K562 (cell line): ENCODE data around the gene ZNF598. TPM values are rescaled to one million over a fixed set of nuclear protein-coding genes. Genes with fewer than 3 reads are reported as not detected.
A peak's percentile ranks its signal among the peaks of the same experiment; 100 is the strongest.

Experiments used
- ATAC-seq: fragments of 200-7000 bp; cut with Tn5 transposase; 3 replicates; pipeline ENCODE4 v1.9.1; 2020; ENCODE audit warnings: moderate library complexity
- BruUV-seq: library from RNA; stranded (reverse); fragments of 400-500 nt; replicated peaks from 2 replicates; lab custom pipeline; 2021; lab: Mats Ljungman, UMichigan
- CTCF ChIA-PET: fragments of 300-600 bp; formaldehyde crosslinking; extraction: SDS; loops from one replicate; lab custom pipeline; 2021; ENCODE audit warnings: low intra/inter-chr PET ratio; lab: Yijun Ruan, JAX
- POLR2A ChIA-PET: fragments of 300-600, 350-650 bp; sonication (Branson Sonifier 250); formaldehyde crosslinking; extraction: SDS; loops from one replicate; lab custom pipeline; 2021; ENCODE audit warnings: antibody characterized with exemption, inconsistent platforms; lab: Yijun Ruan, JAX
- DNase-seq, 4 experiments: peaks; one replicate each; pipeline versions ENCODE4 v3.0.0 to v3.0.0-alpha.2; 2011 to 2018; ENCODE audit warnings: low spot score in 3 of 4, mixed read lengths in 3 of 4; ENCODE audit errors: extremely low read depth in 1 of 4
- FAIRE-seq: peaks from 2 replicates; lab custom pipeline; 2011; peaks lifted over from hg19 to GRCh38; lab: Jason Lieb, UNC
- H2AFZ ChIP-seq: 2 replicates; pipeline ENCODE4 v1.6.0; 2011; ENCODE audit warnings: low read depth, low read length, control low read depth, inconsistent platforms
- H3K27ac ChIP-seq: fragments of 200-600 bp; 3 replicates; pipeline ENCODE4 v1.8.0; 2011; ENCODE audit warnings: low read depth, mild to moderate bottlenecking, control low read depth, inconsistent platforms, low read length, moderate library complexity, mixed read lengths; ENCODE audit errors: extremely low read depth
- H3K27me3 ChIP-seq, 2 experiments: fragments of 300-600 bp in 1 of 2; 2 replicates in 1 of 2; 3 replicates in 1 of 2; pipeline versions ENCODE4 v1.6.0 to v1.8.0; 2011; ENCODE audit warnings: inconsistent platforms in 2 of 2, low read length in 2 of 2, mild to moderate bottlenecking in 1 of 2, mixed read lengths in 1 of 2, moderate library complexity in 1 of 2; ENCODE audit not compliant: control insufficient read depth in 2 of 2, insufficient read depth in 2 of 2
- H3K36me3 ChIP-seq: fragments of 300-600 bp; 3 replicates; pipeline ENCODE4 v1.8.0; 2011; ENCODE audit warnings: mild to moderate bottlenecking, low read length, inconsistent platforms; ENCODE audit not compliant: control insufficient read depth, insufficient read depth
- H3K4me1 ChIP-seq, 2 experiments: fragments of 200-600 bp in 1 of 2; replicated peaks in 1 of 2; 2 replicates in 1 of 2; 3 replicates in 1 of 2; pipeline versions ENCODE4 v1.5.1 to v1.8.0; 2011; ENCODE audit warnings: inconsistent platforms in 2 of 2, low read length in 2 of 2, mild to moderate bottlenecking in 1 of 2, mixed read lengths in 1 of 2, moderate library complexity in 1 of 2; ENCODE audit not compliant: control insufficient read depth in 2 of 2, insufficient read depth in 2 of 2
- H3K4me2 ChIP-seq: 2 replicates; pipeline ENCODE4 v1.6.1; 2011; ENCODE audit warnings: low read length, control low read depth, inconsistent platforms, mixed read lengths; ENCODE audit not compliant: insufficient read depth
- H3K4me3 ChIP-seq: fragments of 200-600 bp; sonication (generic), shearing (Covaris generic); 2 replicates; pipeline ENCODE4 v1.5.1; 2016; ENCODE audit warnings: control low read depth, inconsistent platforms
- H3K79me2 ChIP-seq: fragments of 200-600 bp; 3 replicates; pipeline ENCODE4 v1.8.0; 2011; ENCODE audit warnings: low read length, inconsistent platforms; ENCODE audit not compliant: control insufficient read depth, insufficient read depth
- H3K9ac ChIP-seq, 2 experiments: 2 replicates each; pipeline versions ENCODE4 v1.6.0 to v1.6.1; 2011; ENCODE audit warnings: low read depth in 2 of 2, low read length in 2 of 2, control low read depth in 1 of 2, inconsistent platforms in 1 of 2, mild to moderate bottlenecking in 1 of 2, mixed read lengths in 1 of 2; ENCODE audit not compliant: insufficient read depth in 1 of 2
- H3K9me1 ChIP-seq: one replicate; pipeline ENCODE4 v1.6.0; 2011; ENCODE audit warnings: inconsistent platforms, mild to moderate bottlenecking, low read length, moderate library complexity; ENCODE audit not compliant: control insufficient read depth, insufficient read depth
- H3K9me3 ChIP-seq: replicated peaks from 2 replicates; pipeline ENCODE4 v1.5.1; 2011; ENCODE audit warnings: low read depth, low read length, inconsistent platforms; ENCODE audit not compliant: control insufficient read depth, insufficient read depth
- H4K20me1 ChIP-seq: replicated peaks from 2 replicates; pipeline ENCODE4 v1.6.1; 2011; ENCODE audit warnings: low read length, inconsistent platforms, mixed read lengths; ENCODE audit not compliant: control insufficient read depth, insufficient read depth
- HNRNPK ChIP-seq: fragments of 200-400 bp; formaldehyde crosslinking; IDR thresholded peaks from one replicate; pipeline ENCODE4 v1.6.1; 2018; ENCODE audit warnings: mild to moderate bottlenecking, low read depth, low read length; ENCODE audit not compliant: poor library complexity, severe bottlenecking
- NFIC ChIP-seq: fragments of 450-650 bp; IDR thresholded peaks from 2 replicates; pipeline ENCODE4 v1.6.1; 2017; ENCODE audit warnings: mild to moderate bottlenecking, inconsistent platforms
- RBFOX2 ChIP-seq: fragments of 200-400 bp; formaldehyde crosslinking; IDR thresholded peaks from 2 replicates; pipeline ENCODE4 v1.6.1; 2017; ENCODE audit warnings: low read depth, mild to moderate bottlenecking, low read length, moderate library complexity
- SIX5 ChIP-seq, 2 experiments: IDR thresholded peaks; 2 replicates each; pipeline ENCODE4 v1.6.1; 2011; ENCODE audit warnings: low read length in 2 of 2, borderline replicate concordance in 1 of 2, low read depth in 1 of 2, mild to moderate bottlenecking in 1 of 2, moderate library complexity in 1 of 2; ENCODE audit not compliant: insufficient read depth in 1 of 2
- ZNF707 ChIP-seq: fragments of 250-450 bp; sonication (Bioruptor Pico); conservative IDR thresholded peaks from 2 replicates; pipeline ENCODE4 v1.8.0; 2022; ENCODE audit warnings: inconsistent platforms, mild to moderate bottlenecking, moderate library complexity
- WGBS: fragments of 100-300 bp; shearing (Covaris generic); methylation state at CpG from one replicate; pipeline ENCODE4 v1.1.6; 2016; ENCODE audit warnings: low coverage, mixed read lengths; ENCODE audit not compliant: insufficient coverage; ENCODE audit errors: missing lambda C conversion rate; 5-methylcytosine and 5-hydroxymethylcytosine counted together
- in situ Hi-C: fragments of 300-500 bp; cut with MboI; formaldehyde crosslinking; loops from 4 replicates; pipeline ENCODE4 v1.15.0; 2018; ENCODE audit warnings: inconsistent platforms, mixed read lengths
- intact Hi-C: fragments of 100-400 bp; cut with micrococcal nuclease; formaldehyde crosslinking; loops from 2 replicates; pipeline ENCODE4 v1.14.2; 2022
- polyA plus RNA-seq, 8 experiments: library from polyadenylated mRNA; depleted of rRNA in 4 of 8; stranded (reverse) in 5 of 8; unstranded in 3 of 8; fragments of >200 nt; fragmentation: Nextera tagmentation in 2 of 8; fragmentation: Illumina TruSeq in 1 of 8; extraction: Ambion mirVana in 2 of 8; extraction: Trizol in 1 of 8; gene quantifications; 2 replicates each; pipeline versions ENCODE4 v1.2.1 to v1.2.3, GENCODE V29; 2011 to 2014; ENCODE audit warnings: inconsistent platforms in 1 of 8, missing spikeins in 1 of 8
- total RNA-seq, 7 experiments: library from RNA; depleted of rRNA in 6 of 7; stranded (reverse); fragments of >200 nt in 6 of 7; fragmentation: Illumina TruSeq in 2 of 7; extraction: Trizol in 2 of 7; gene quantifications; 2 replicates each; pipeline versions ENCODE4 v1.2.1 to v1.2.3, GENCODE V29; 2011 to 2021; ENCODE audit warnings: low replicate concordance in 1 of 7
- TF ChIP-seq, protein P1 (sequence below): sonication (generic); formaldehyde crosslinking; IDR thresholded peaks from 2 replicates; pipeline ENCODE4 v1.8.1; 2023; ENCODE audit warnings: mild to moderate bottlenecking, missing genetic modification reagents

The ZNF598 gene
- total and polyA plus RNA-seq, 9 of the 15 experiments (the other 6 are each of a cell fraction or from before 2014, with no cell fraction given) = 0.11 to 115 (median 29.6) TPM

DNA sequence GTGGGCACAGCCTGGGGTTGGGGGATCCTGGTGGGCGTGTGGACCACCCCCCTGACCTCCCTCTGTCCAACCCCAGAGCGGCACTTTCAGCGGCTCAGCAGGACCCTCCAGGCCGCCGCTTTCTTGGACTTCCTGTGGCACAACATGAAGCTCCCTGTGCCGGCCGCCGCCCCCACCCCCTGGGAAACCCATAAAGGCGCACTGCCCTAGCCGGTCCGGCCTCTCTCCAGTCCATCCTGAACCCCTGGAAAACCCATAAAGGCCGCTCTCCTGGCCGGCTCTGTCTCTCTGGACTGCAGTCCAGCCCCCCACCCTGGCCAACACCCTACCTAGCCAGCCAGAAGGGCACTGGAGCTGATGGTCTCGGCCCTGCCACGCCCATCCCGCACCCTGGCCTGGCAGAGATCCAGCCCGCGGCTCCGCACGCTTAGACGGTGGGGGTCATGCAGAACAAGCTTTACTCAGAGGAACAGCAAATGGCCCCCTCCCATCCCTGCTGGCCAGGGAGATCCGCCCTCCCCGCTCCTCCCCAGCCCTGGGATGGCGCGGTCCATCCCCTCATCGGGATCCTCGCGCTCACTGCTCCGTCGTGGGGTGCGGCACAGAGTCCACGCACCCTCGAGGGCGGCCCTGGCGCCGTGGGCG, 31.0 kb downstream of the ZNF598 start:
- Histone ChIP-seq H3K36me3 (peaks cover 59% of the 10 kb centered on the region; the same call in 2 of the 3 replicates), H2AFZ (no peak overlapping the region), H3K9ac (no peak overlapping the region), H4K20me1 (no peaks in the 10 kb centered on the region), H3K9me3 (no peaks in the 10 kb centered on the region), H3K4me2 (no peak overlapping the region), H3K9me1 (no peaks in the 10 kb centered on the region), H3K27ac (no peak overlapping the region), H3K4me3 (no peak overlapping the region), H3K4me1 (peaks cover 0 to 84% of the 10 kb centered on the region in 2 experiments; a peak in 2 of 5 replicates), H3K79me2 (peaks cover 9% of the 10 kb centered on the region; the same call in 2 of the 3 replicates), H3K27me3 (no peaks in the 10 kb centered on the region)
- intact Hi-C loops = no loop called here
- ChIA-PET POLR2A (interaction anchor here (0.6 to 2.7 kb wide), 4 partner anchors 10 to 35 kb away, joined by 3 to 30 read pairs (median 4); partner anchors contain the start of gene RPS2), CTCF (no interaction called here)
- in situ Hi-C loops = no loop called here
- WGBS = 96% methylated on average over 17 of the region's 37 CpGs
- BruUV-seq = no TSS peak
- no peak for FAIRE-seq
- peak in 1 of 4 experiments; percentile 33 for DNase-seq
- ATAC-seq = no peak
- TF ChIP-seq NFIC = peak; percentile 33; the same call in 1 of the 2 replicates
- TF ChIP-seq, protein P1, sequence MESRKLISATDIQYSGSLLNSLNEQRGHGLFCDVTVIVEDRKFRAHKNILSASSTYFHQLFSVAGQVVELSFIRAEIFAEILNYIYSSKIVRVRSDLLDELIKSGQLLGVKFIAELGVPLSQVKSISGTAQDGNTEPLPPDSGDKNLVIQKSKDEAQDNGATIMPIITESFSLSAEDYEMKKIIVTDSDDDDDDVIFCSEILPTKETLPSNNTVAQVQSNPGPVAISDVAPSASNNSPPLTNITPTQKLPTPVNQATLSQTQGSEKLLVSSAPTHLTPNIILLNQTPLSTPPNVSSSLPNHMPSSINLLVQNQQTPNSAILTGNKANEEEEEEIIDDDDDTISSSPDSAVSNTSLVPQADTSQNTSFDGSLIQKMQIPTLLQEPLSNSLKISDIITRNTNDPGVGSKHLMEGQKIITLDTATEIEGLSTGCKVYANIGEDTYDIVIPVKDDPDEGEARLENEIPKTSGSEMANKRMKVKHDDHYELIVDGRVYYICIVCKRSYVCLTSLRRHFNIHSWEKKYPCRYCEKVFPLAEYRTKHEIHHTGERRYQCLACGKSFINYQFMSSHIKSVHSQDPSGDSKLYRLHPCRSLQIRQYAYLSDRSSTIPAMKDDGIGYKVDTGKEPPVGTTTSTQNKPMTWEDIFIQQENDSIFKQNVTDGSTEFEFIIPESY (CRISPR knock-in tag) = peak; percentile 9; the same call in 1 of the 2 replicates
- TF ChIP-seq ZNF707 (CRISPR knock-in tag) = no peak
- TF ChIP-seq RBFOX2 = peak; percentile 13; the same call in 1 of the 2 replicates
- TF ChIP-seq HNRNPK = no peak
- TF ChIP-seq SIX5 (IDR thresholded peaks at IDR 0.05; ENCODE audit: borderline replicate concordance in 1 of 2, insufficient read depth in 1 of 2, low read depth in 1 of 2, low read length in 2 of 2) = no peak
- TF ChIP-seq, all 486 proteins: peak for 3
